Activated CD4-positive, alpha-beta memory T cell treated with anti-CD3 and anti-CD28 coated beads, Interleukin-2, amount 10 ng/mL, durations not matched to agents 7 days and 5 days (primary cell): ENCODE data around the gene CDC27. TPM values are rescaled to one million over a fixed set of nuclear protein-coding genes. Genes with fewer than 3 reads are reported as not detected.
A peak's percentile ranks its signal among the peaks of the same experiment; 100 is the strongest.
"Not testable (repeated sequence)": the region's sequence is repeated elsewhere in the genome, so short reads cannot be mapped to it uniquely, and the experiment has no call there.

Source experiments
- CTCF ChIA-PET: fragments of 350-600 bp; sonication (Branson Sonifier 250); formaldehyde crosslinking; loops from one replicate; lab custom pipeline; 2021; ENCODE audit warnings: antibody characterized with exemption, inconsistent platforms; lab: Charles Lee
- POLR2A ChIA-PET: fragments of 350-600 bp; sonication (Branson Sonifier 250); formaldehyde crosslinking; loops from one replicate; lab custom pipeline; 2021; ENCODE audit warnings: antibody characterized with exemption; lab: Charles Lee
- DNase-seq: peaks from one replicate; pipeline ENCODE4 v3.0.0-alpha.2; 2020
- H3K27ac Mint-ChIP-seq: one replicate; pipeline ENCODE4 v1.8.0; 2021; ENCODE audit warnings: mild to moderate bottlenecking, mixed read lengths
- H3K27me3 Mint-ChIP-seq: one replicate; pipeline ENCODE4 v1.8.0; 2021; ENCODE audit warnings: mixed read lengths
- H3K36me3 Mint-ChIP-seq: one replicate; pipeline ENCODE4 v1.8.0; 2021; ENCODE audit warnings: low read depth, mixed read lengths
- H3K4me1 Mint-ChIP-seq: one replicate; pipeline ENCODE4 v1.8.0; 2021; ENCODE audit warnings: mixed read lengths
- H3K4me3 Mint-ChIP-seq: one replicate; pipeline ENCODE4 v1.8.0; 2021; ENCODE audit warnings: mild to moderate bottlenecking, mixed read lengths
- H3K9me3 Mint-ChIP-seq: one replicate; pipeline ENCODE4 v1.8.0; 2021; ENCODE audit warnings: mixed read lengths
- total RNA-seq, 2 experiments: library from RNA; stranded (reverse); gene quantifications; one replicate each; pipeline ENCODE4 v1.2.3, GENCODE V29; 2021

Gene CDC27
- total RNA-seq, 2 experiments from 2014 or later: 138 to 140 TPM

GRCh38 chr17:47071171-47071570, 117.9 kb downstream of the CDC27 start:
- peak; percentile 39 for DNase-seq
- H3K9me3 Mint-ChIP-seq, CTCF ChIA-PET, H3K27me3 Mint-ChIP-seq, H3K4me3 Mint-ChIP-seq: not testable (repeated sequence)
- Mint-ChIP-seq H3K4me1 (peaks cover 45% of the 10 kb centered on the region), H3K36me3 (peaks cover 18% of the 10 kb centered on the region), H3K27ac (peak overlapping the region; percentile 75)
- POLR2A ChIA-PET: interaction anchor here (1.0 kb wide), 1 partner anchor 9 kb away, joined by 3 read pairs; no protein-coding TSS in a partner anchor

GRCh38 chr17:47070266-47070665, 118.8 kb downstream of the CDC27 start:
- H3K4me3 Mint-ChIP-seq, CTCF ChIA-PET, POLR2A ChIA-PET: not testable (repeated sequence)

More at GRCh38 chr17:47070266-47070665, 118.8 kb downstream of the CDC27 start:
- Mint-ChIP-seq H3K4me1 (peaks cover 49% of the 10 kb centered on the region), H3K36me3 (peaks cover 18% of the 10 kb centered on the region)
- not testable (repeated sequence) for H3K9me3 Mint-ChIP-seq, H3K27me3 Mint-ChIP-seq, H3K27ac Mint-ChIP-seq, DNase-seq

Other genes starting within 250 kb of the CDC27 start
- not detected for gene RPRML, start 210.0 kb downstream of the CDC27 start, total RNA-seq
- gene MYL4, start 20.1 kb upstream of the CDC27 start, total RNA-seq: not detected
- gene ITGB3, start 64.5 kb upstream of the CDC27 start, total RNA-seq: 1 to 10 TPM; 1.9 to 2.2 TPM
- gene EFCAB13, start 134.7 kb upstream of the CDC27 start, total RNA-seq: 1 to 10 TPM; 5.7 to 6.4 TPM